Measurements from ENCODE around the gene SNAP25.

SNAP25 gene

GRCh38 chr20:10218536-10219451 is at the start of gene SNAP25:
Gene SNAP25, plus strand, starts transcription at chr20:10218830. Its CDS starts 56,662 bp downstream, at chr20:10275492.
- no peak for TF ChIP-seq GATA1 (IDR thresholded peaks at IDR 0.05; ENCODE audit: low read depth, low read length)
- TF ChIP-seq POLR2A (IDR thresholded peaks at IDR 0.05; ENCODE audit: low read length): no peak
- peak; percentile 66 to 78 for DNase-seq

- TF ChIP-seq GATA1 (IDR thresholded peaks at IDR 0.05; ENCODE audit: low read depth, low read length) (no peak), POLR2A (IDR thresholded peaks at IDR 0.05; ENCODE audit: low read length) (no peak)
- DNase-seq: no peak
These were observed 48.9 kb upstream of the SNAP25 start for GRCh38 chr20:10169752-10170151.

- no peak for DNase-seq
- TF ChIP-seq POLR2A (IDR thresholded peaks at IDR 0.05; ENCODE audit: low read length) (no peak), GATA1 (IDR thresholded peaks at IDR 0.05; ENCODE audit: low read depth, low read length) (no peak)
These were observed 48.4 kb upstream of the SNAP25 start for GRCh38 chr20:10170261-10170660.

GRCh38 chr20:10171864-10172751 is 46.5 kb upstream of the SNAP25 start:
- no peak for DNase-seq
- no peak for TF ChIP-seq GATA1 (IDR thresholded peaks at IDR 0.05; ENCODE audit: low read depth, low read length)
- no peak for TF ChIP-seq POLR2A (IDR thresholded peaks at IDR 0.05; ENCODE audit: low read length)

- TF ChIP-seq GATA1 (IDR thresholded peaks at IDR 0.05; ENCODE audit: low read depth, low read length) (no peak), POLR2A (IDR thresholded peaks at IDR 0.05; ENCODE audit: low read length) (no peak)
- no peak for DNase-seq
These were observed 45.5 kb upstream of the SNAP25 start for GRCh38 chr20:10172998-10173655.

GRCh38 chr20:10174400-10174799 is 44.2 kb upstream of the SNAP25 start:
- no peak for DNase-seq
- TF ChIP-seq GATA1 (IDR thresholded peaks at IDR 0.05; ENCODE audit: low read depth, low read length) (no peak), POLR2A (IDR thresholded peaks at IDR 0.05; ENCODE audit: low read length) (no peak)

GRCh38 chr20:10177326-10177725 is 41.3 kb upstream of the SNAP25 start:
- DNase-seq: no peak
- TF ChIP-seq POLR2A (IDR thresholded peaks at IDR 0.05; ENCODE audit: low read length) (no peak), GATA1 (IDR thresholded peaks at IDR 0.05; ENCODE audit: low read depth, low read length) (no peak)

- no peak for DNase-seq
- TF ChIP-seq POLR2A (IDR thresholded peaks at IDR 0.05; ENCODE audit: low read length) (no peak), GATA1 (IDR thresholded peaks at IDR 0.05; ENCODE audit: low read depth, low read length) (no peak)
These were observed 40.5 kb upstream of the SNAP25 start for GRCh38 chr20:10178091-10178490.

- DNase-seq: no peak
These were observed 39.8 kb upstream of the SNAP25 start for GRCh38 chr20:10178727-10179313.

GRCh38 chr20:10179574-10180298 is 38.9 kb upstream of the SNAP25 start:
- TF ChIP-seq GATA1 (IDR thresholded peaks at IDR 0.05; ENCODE audit: low read depth, low read length) (no peak), POLR2A (IDR thresholded peaks at IDR 0.05; ENCODE audit: low read length) (no peak)
- DNase-seq: no peak

More at GRCh38 chr20:10178727-10179313, 39.8 kb upstream of the SNAP25 start:
- no peak for TF ChIP-seq POLR2A (IDR thresholded peaks at IDR 0.05; ENCODE audit: low read length)
- no peak for TF ChIP-seq GATA1 (IDR thresholded peaks at IDR 0.05; ENCODE audit: low read depth, low read length)

GRCh38 chr20:10180651-10181235 is 37.9 kb upstream of the SNAP25 start:
- no peak for DNase-seq
- TF ChIP-seq GATA1 (IDR thresholded peaks at IDR 0.05; ENCODE audit: low read depth, low read length) (no peak), POLR2A (IDR thresholded peaks at IDR 0.05; ENCODE audit: low read length) (no peak)

Data from erythroblast (primary cell).